ENCODE measurements around the gene AP3D1. TPM values are rescaled to one million over a fixed set of nuclear protein-coding genes. Genes with fewer than 3 reads are reported as not detected.
"Not testable (repeated sequence)": the region's sequence is repeated elsewhere in the genome, so short reads cannot be mapped to it uniquely, and the experiment has no call there.

The AP3D1 gene
- total RNA-seq, 2 experiments from 2014 or later, result 60.5 to 64.2 TPM

- no peak for DNase-seq
- CTCF ChIA-PET, result interaction anchor here (0.6 to 0.7 kb wide), 3 partner anchors 21 to 132 kb away, joined by 3 to 5 read pairs (median 4); no protein-coding TSS in a partner anchor
- H3K27ac Mint-ChIP-seq, result no peak overlapping the region
- peaks cover 8% of the 10 kb centered on the region for H3K36me3 Mint-ChIP-seq (ENCODE audit: low read depth)
- peaks cover 22% of the 10 kb centered on the region for H3K4me1 Mint-ChIP-seq (ENCODE audit: low read depth)
- no peak overlapping the region for H3K4me3 Mint-ChIP-seq
- no peaks in the 10 kb centered on the region for H3K27me3 Mint-ChIP-seq (ENCODE audit: low read depth)
- intact Hi-C loops (cut with micrococcal nuclease), result no loop called here
- H3K9me3 Mint-ChIP-seq, result no peaks in the 10 kb centered on the region
Measured at GRCh38 chr19:2142173-2142829, 9.1 kb downstream of the AP3D1 start.

- CTCF ChIA-PET, result no interaction called here
- Mint-ChIP-seq H3K4me3 (no peak overlapping the region), H3K4me1 (ENCODE audit: low read depth) (peaks cover 8% of the 10 kb centered on the region), H3K36me3 (ENCODE audit: low read depth) (peaks cover 5% of the 10 kb centered on the region), H3K27ac (no peak overlapping the region), H3K9me3 (no peaks in the 10 kb centered on the region), H3K27me3 (ENCODE audit: low read depth) (no peaks in the 10 kb centered on the region)
- intact Hi-C loops (cut with micrococcal nuclease), result no loop called here
- DNase-seq, result no peak
Measured at GRCh38 chr19:2140138-2140569, 11.2 kb downstream of the AP3D1 start.

- Mint-ChIP-seq H3K27me3 (ENCODE audit: low read depth) (no peaks in the 10 kb centered on the region), H3K9me3 (no peaks in the 10 kb centered on the region), H3K4me1 (ENCODE audit: low read depth) (peaks cover 4% of the 10 kb centered on the region), H3K36me3 (ENCODE audit: low read depth) (peaks cover 5% of the 10 kb centered on the region), H3K4me3 (no peak overlapping the region), H3K27ac (no peak overlapping the region)
- intact Hi-C loops (cut with micrococcal nuclease), result no loop called here
- DNase-seq, result no peak
- CTCF ChIA-PET, result no interaction called here
Measured at GRCh38 chr19:2139385-2140137, 11.8 kb downstream of the AP3D1 start.

- H3K4me3 Mint-ChIP-seq, result no peak overlapping the region
- no peak overlapping the region for H3K27ac Mint-ChIP-seq
- no peaks in the 10 kb centered on the region for H3K9me3 Mint-ChIP-seq
- no peak for DNase-seq
- H3K36me3 Mint-ChIP-seq (ENCODE audit: low read depth), result peaks cover 5% of the 10 kb centered on the region
- intact Hi-C loops (cut with micrococcal nuclease), result no loop called here
- H3K27me3 Mint-ChIP-seq (ENCODE audit: low read depth), result no peaks in the 10 kb centered on the region
- CTCF ChIA-PET, result no interaction called here
- peaks cover 2% of the 10 kb centered on the region for H3K4me1 Mint-ChIP-seq (ENCODE audit: low read depth)
Measured at GRCh38 chr19:2138061-2138728, 13.2 kb downstream of the AP3D1 start.

GRCh38 chr19:2136796-2137195 lies 14.6 kb downstream of the AP3D1 start:
- CTCF ChIA-PET, result no interaction called here
- Mint-ChIP-seq H3K27ac (no peak overlapping the region), H3K27me3 (ENCODE audit: low read depth) (no peaks in the 10 kb centered on the region), H3K36me3 (ENCODE audit: low read depth) (peaks cover 4% of the 10 kb centered on the region), H3K4me3 (no peak overlapping the region), H3K9me3 (no peaks in the 10 kb centered on the region), H3K4me1 (ENCODE audit: low read depth) (peaks cover 2% of the 10 kb centered on the region)
- no peak for DNase-seq
- intact Hi-C loops (cut with micrococcal nuclease), result no loop called here

- Mint-ChIP-seq H3K4me3 (no peak overlapping the region), H3K36me3 (ENCODE audit: low read depth) (peaks cover 4% of the 10 kb centered on the region), H3K4me1 (ENCODE audit: low read depth) (peaks cover 2% of the 10 kb centered on the region), H3K27ac (no peak overlapping the region), H3K27me3 (ENCODE audit: low read depth) (no peaks in the 10 kb centered on the region), H3K9me3 (no peaks in the 10 kb centered on the region)
- CTCF ChIA-PET, result no interaction called here
- intact Hi-C loops (cut with micrococcal nuclease), result no loop called here
- DNase-seq, result no peak
Measured at GRCh38 chr19:2135474-2136402, 15.6 kb downstream of the AP3D1 start.

- Mint-ChIP-seq H3K9me3 (no peaks in the 10 kb centered on the region), H3K4me1 (ENCODE audit: low read depth) (no peaks in the 10 kb centered on the region), H3K36me3 (ENCODE audit: low read depth) (peaks cover 3% of the 10 kb centered on the region), H3K4me3 (no peak overlapping the region), H3K27ac (no peak overlapping the region), H3K27me3 (ENCODE audit: low read depth) (no peaks in the 10 kb centered on the region)
- intact Hi-C loops (cut with micrococcal nuclease), result no loop called here
- no peak for DNase-seq
- CTCF ChIA-PET, result interaction anchor here (0.7 kb wide), 1 partner anchor 692 kb away, joined by 3 read pairs; no protein-coding TSS in a partner anchor
Measured at GRCh38 chr19:2132731-2133490, 18.5 kb downstream of the AP3D1 start.

- H3K27me3 Mint-ChIP-seq (ENCODE audit: low read depth), result no peaks in the 10 kb centered on the region
- H3K36me3 Mint-ChIP-seq (ENCODE audit: low read depth), result peaks cover 3% of the 10 kb centered on the region
- intact Hi-C loops (cut with micrococcal nuclease), result no loop called here
- H3K27ac Mint-ChIP-seq, result no peak overlapping the region
- H3K4me1 Mint-ChIP-seq (ENCODE audit: low read depth), result no peaks in the 10 kb centered on the region
- CTCF ChIA-PET, result no interaction called here
- no peaks in the 10 kb centered on the region for H3K9me3 Mint-ChIP-seq
- no peak for DNase-seq
- H3K4me3 Mint-ChIP-seq, result no peak overlapping the region
Measured at GRCh38 chr19:2132191-2132590, 19.2 kb downstream of the AP3D1 start.

GRCh38 chr19:2131012-2131975 lies 20.1 kb downstream of the AP3D1 start:
- H3K9me3 Mint-ChIP-seq; H3K4me1 Mint-ChIP-seq (ENCODE audit: low read depth); CTCF ChIA-PET; intact Hi-C loops (cut with micrococcal nuclease); H3K4me3 Mint-ChIP-seq; DNase-seq; H3K36me3 Mint-ChIP-seq (ENCODE audit: low read depth); H3K27me3 Mint-ChIP-seq (ENCODE audit: low read depth); H3K27ac Mint-ChIP-seq: not testable (repeated sequence)

- H3K36me3 Mint-ChIP-seq (ENCODE audit: low read depth), result peaks cover 4% of the 10 kb centered on the region
- no peak overlapping the region for H3K27ac Mint-ChIP-seq
- CTCF ChIA-PET, result interaction anchor here (0.6 to 0.7 kb wide), 3 partner anchors 25 to 113 kb away, joined by 3 to 4 read pairs (median 3); no protein-coding TSS in a partner anchor
- no peak overlapping the region for H3K4me3 Mint-ChIP-seq
- H3K27me3 Mint-ChIP-seq (ENCODE audit: low read depth), result no peaks in the 10 kb centered on the region
- DNase-seq, result no peak
- intact Hi-C loops (cut with micrococcal nuclease), result no loop called here
- H3K9me3 Mint-ChIP-seq, result no peaks in the 10 kb centered on the region
- H3K4me1 Mint-ChIP-seq (ENCODE audit: low read depth), result no peaks in the 10 kb centered on the region
Measured at GRCh38 chr19:2129892-2130770, 21.2 kb downstream of the AP3D1 start.
